A549 treated with AZD9567 at 1 μM for 4 hours (cell line): Measurements from ENCODE around the gene HEXA. TPM values are rescaled to one million over a fixed set of nuclear protein-coding genes. Genes with fewer than 3 reads are reported as not detected.

Experiments
- total RNA-seq: library from RNA; stranded (reverse); fragments of 200-300 nt; extraction: Qiagen RNA extraction; gene quantifications from 5 replicates; pipeline ENCODE4 v1.2.3, GENCODE V29; 2022; ENCODE audit not compliant: insufficient read depth

The HEXA gene
- total RNA-seq, result 127 to 158 TPM (median 150 TPM) in 5 replicates

DNA sequence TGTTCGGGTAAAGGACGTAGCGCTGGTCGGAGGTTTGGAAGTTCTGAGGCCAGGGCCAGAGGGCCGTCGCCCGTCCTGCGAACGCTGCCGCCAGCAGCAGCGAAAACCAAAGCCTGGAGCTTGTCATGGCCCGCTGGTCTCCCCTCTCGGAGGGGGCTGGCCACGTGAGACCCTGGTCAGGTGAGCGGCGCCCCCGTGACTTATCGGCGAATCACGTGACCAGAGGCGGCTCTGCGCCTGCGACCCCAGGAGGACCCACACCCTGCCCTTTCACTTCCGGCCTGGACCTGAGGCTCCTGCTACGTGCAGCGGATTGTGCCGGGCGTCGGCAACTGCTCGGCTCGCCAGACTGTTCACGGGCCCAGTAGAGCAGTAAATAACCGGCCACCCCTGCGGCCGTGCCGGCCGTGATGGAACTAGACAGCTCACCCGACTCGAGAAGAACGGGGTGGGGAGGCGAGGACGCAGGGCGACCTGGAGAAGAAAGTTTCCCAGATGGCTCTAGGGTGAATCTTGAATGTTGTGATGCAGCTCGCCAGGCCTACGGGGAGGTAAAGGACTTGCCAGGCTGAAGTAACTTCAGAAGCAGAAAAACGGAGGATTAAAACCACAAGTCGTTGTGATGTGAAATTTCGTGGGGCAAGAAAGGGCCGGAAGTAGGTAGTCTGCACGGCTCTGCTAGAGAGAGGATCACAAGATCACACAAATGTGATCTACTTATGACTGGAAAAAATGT lies at the start of gene HEXA:
HEXA (minus strand) TSS at position 169 of the 736 bp plus-strand sequence; CDS start at position 127, 42 bp downstream.

GRCh38 chr15:72397796-72398588 lies 22.2 kb upstream of the HEXA start, which contains the start of gene TMEM202:
TMEM202 (plus strand) TSS chr15:72398305; CDS start chr15:72398327, 22 bp downstream.

GRCh38 chr15:72319985-72320671 lies 55.7 kb downstream of the HEXA start, which contains the start of gene CELF6:
CELF6 (minus strand) TSS chr15:72320157; CDS start chr15:72319874, 283 bp downstream.

Other genes starting within 250 kb of the HEXA start
- gene GRAMD2A, start 178.2 kb downstream of the HEXA start, total RNA-seq, result 0.05 to 0.13 TPM in 2 of 5 replicates, not detected in the others
- gene PKM, start 144.8 kb downstream of the HEXA start, total RNA-seq, result 2,979 to 3,428 TPM (median 3,179 TPM) in 5 replicates
- gene PARP6, start 103.5 kb downstream of the HEXA start, total RNA-seq, result 46.2 to 68.1 TPM (median 66.8 TPM) in 5 replicates
- 0.11 to 0.20 TPM (median 0.12 TPM) in 4 of 5 replicates, not detected in the other for gene CELF6, start 55.9 kb downstream of the HEXA start, total RNA-seq
- not detected in 5 replicates for gene TMEM202, start 22.3 kb upstream of the HEXA start, total RNA-seq
- 52.6 to 80.6 TPM (median 74.1 TPM) in 5 replicates for gene ARIH1, start 98.3 kb upstream of the HEXA start, total RNA-seq